Keratinocyte (primary cell): ENCODE data around the gene MAIP1. TPM values are rescaled to one million over a fixed set of nuclear protein-coding genes. Genes with fewer than 3 reads are reported as not detected.

Experiments used
- DNase-seq: peaks from one replicate; pipeline ENCODE4 v3.0.0-alpha.2; 2011; ENCODE audit warnings: low read depth, missing footprints, low spot score
- FAIRE-seq: peaks from 2 replicates; lab custom pipeline; 2011; peaks lifted over from hg19 to GRCh38; lab: Jason Lieb, UNC
- H2AFZ ChIP-seq: 2 replicates; pipeline ENCODE4 v1.6.0; 2012; ENCODE audit warnings: low read length, control low read depth, inconsistent platforms; ENCODE audit not compliant: control insufficient read depth
- H3K27ac ChIP-seq: 2 replicates; pipeline ENCODE4 v1.5.1; 2011; ENCODE audit warnings: low read length; ENCODE audit not compliant: control insufficient read depth, insufficient read depth
- H3K27me3 ChIP-seq: 3 replicates; pipeline ENCODE4 v1.6.0; 2011; ENCODE audit warnings: low read length; ENCODE audit not compliant: control insufficient read depth, insufficient read depth; ENCODE audit errors: extremely low read depth
- H3K36me3 ChIP-seq, 2 experiments: 2 replicates in 1 of 2; 3 replicates in 1 of 2; pipeline ENCODE4 v1.5.1; 2011; ENCODE audit warnings: low read length in 2 of 2, mild to moderate bottlenecking in 1 of 2; ENCODE audit not compliant: control insufficient read depth in 2 of 2, insufficient read depth in 2 of 2; ENCODE audit errors: extremely low read depth in 1 of 2
- H3K4me1 ChIP-seq: 3 replicates; pipeline ENCODE4 v1.5.1; 2011; ENCODE audit warnings: low read length; ENCODE audit not compliant: control insufficient read depth, insufficient read depth; ENCODE audit errors: extremely low read depth
- H3K4me2 ChIP-seq: 3 replicates; pipeline ENCODE4 v1.6.0; 2011; ENCODE audit warnings: low read depth, low read length; ENCODE audit not compliant: control insufficient read depth, insufficient read depth; ENCODE audit errors: extremely low read depth
- H3K4me3 ChIP-seq, 3 experiments: fragments of 200-600 bp in 1 of 3; sonication (generic) in 1 of 3; 2 replicates in 2 of 3; 3 replicates in 1 of 3; pipeline ENCODE4 v1.5.1; 2011 to 2016; ENCODE audit warnings: low read length in 3 of 3, mild to moderate bottlenecking in 3 of 3, control low read depth in 2 of 3, inconsistent platforms in 1 of 3, low read depth in 1 of 3, mixed read lengths in 1 of 3, mixed run types in 1 of 3, moderate library complexity in 1 of 3; ENCODE audit not compliant: control insufficient read depth in 2 of 3, insufficient read depth in 2 of 3; ENCODE audit errors: extremely low read depth in 1 of 3
- H3K79me2 ChIP-seq: 2 replicates; pipeline ENCODE4 v1.6.0; 2012; ENCODE audit warnings: low read length; ENCODE audit not compliant: control insufficient read depth, insufficient read depth
- H3K9ac ChIP-seq: 3 replicates; pipeline ENCODE4 v1.6.0; 2011; ENCODE audit warnings: low read length; ENCODE audit not compliant: control insufficient read depth, insufficient read depth; ENCODE audit errors: extremely low read depth
- H3K9me1 ChIP-seq: 3 replicates; pipeline ENCODE4 v1.6.0; 2011; ENCODE audit warnings: low read length; ENCODE audit not compliant: control insufficient read depth, insufficient read depth; ENCODE audit errors: extremely low read depth
- H3K9me3 ChIP-seq: 2 replicates; pipeline ENCODE4 v1.5.1; 2012; ENCODE audit warnings: low read depth, low read length; ENCODE audit not compliant: control insufficient read depth
- H4K20me1 ChIP-seq: 3 replicates; pipeline ENCODE4 v1.6.0; 2011; ENCODE audit warnings: low read length; ENCODE audit not compliant: control insufficient read depth, insufficient read depth; ENCODE audit errors: extremely low read depth
- EZH2 ChIP-seq: IDR thresholded peaks from one replicate; pipeline ENCODE4 v1.6.1; 2012; ENCODE audit warnings: inconsistent platforms, mild to moderate bottlenecking, low read length, moderate library complexity
- dilution Hi-C: fragments of 300-500 bp; cut with MboI; formaldehyde crosslinking; loops from one replicate; pipeline ENCODE4 v1.7.0; 2020; ENCODE audit warnings: low sequenced_read_pairs; ENCODE audit not compliant: extremely low pct_ligation_motif_present
- polyA plus RNA-seq, 5 experiments: library from polyadenylated mRNA; depleted of rRNA in 3 of 5; stranded (reverse) in 3 of 5; stranded (forward) in 1 of 5; unstranded in 1 of 5; fragments of >200 nt; gene quantifications; 1 replicate in 1 of 5; 2 replicates in 3 of 5; 3 replicates in 1 of 5; pipeline versions ENCODE4 v1.2.1 to v1.2.3, GENCODE V29; 2011 to 2012; ENCODE audit warnings: missing spikeins in 2 of 5, low read depth in 1 of 5, low replicate concordance in 1 of 5
- TF ChIP-seq, protein P1 (sequence below), 3 experiments: IDR thresholded peaks in 1 of 3; conservative IDR thresholded peaks in 1 of 3; optimal IDR thresholded peaks in 1 of 3; 2 replicates in 2 of 3; 3 replicates in 1 of 3; pipeline versions ENCODE3 to v1.5.1; 2011; ENCODE audit warnings: low read length in 3 of 3, mild to moderate bottlenecking in 3 of 3, moderate library complexity in 2 of 3, control low read depth in 1 of 3, inconsistent platforms in 1 of 3; ENCODE audit not compliant: insufficient read depth in 2 of 3; ENCODE audit errors: extremely low read depth in 1 of 3

Gene MAIP1
- polyA plus RNA-seq, 1 donor (not counting 4 experiments of a cell fraction or from before 2014, with no cell fraction given): 17.4 TPM

DNA sequence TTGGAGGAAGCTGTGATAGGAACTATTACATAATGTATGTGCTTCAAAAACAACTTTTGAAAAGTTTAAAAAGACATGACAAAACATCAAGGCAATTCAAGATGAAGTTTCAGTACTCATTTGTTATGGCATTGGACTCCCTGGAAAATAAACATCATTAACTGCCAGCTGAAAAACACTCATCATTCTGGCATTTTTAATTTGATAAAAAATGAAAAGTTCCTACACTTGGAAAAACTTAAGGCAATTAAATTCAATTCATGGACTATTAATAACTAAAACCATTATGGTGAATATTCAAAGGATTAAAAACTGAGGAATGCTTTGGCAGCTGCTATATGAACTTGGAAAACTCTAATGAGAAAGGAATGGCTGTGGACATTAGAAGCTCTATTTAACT lies 8.5 kb upstream of the MAIP1 start:
- Histone ChIP-seq H4K20me1 (no peaks in the 10 kb centered on the region), H3K9me1 (no peaks in the 10 kb centered on the region), H3K9ac (no peak overlapping the region), H3K27ac (no peak overlapping the region), H3K79me2 (peaks cover 27% of the 10 kb centered on the region), H3K36me3 (peaks cover 5 to 13% of the 10 kb centered on the region in 2 experiments), H3K4me1 (no peaks in the 10 kb centered on the region), H2AFZ (no peak overlapping the region), H3K4me2 (no peak overlapping the region), H3K4me3 (no peak overlapping the region), H3K9me3 (no peaks in the 10 kb centered on the region), H3K27me3 (no peaks in the 10 kb centered on the region)
- FAIRE-seq: no peak
- dilution Hi-C loops: no loop called here
- DNase-seq: no peak
- TF ChIP-seq, protein P1, sequence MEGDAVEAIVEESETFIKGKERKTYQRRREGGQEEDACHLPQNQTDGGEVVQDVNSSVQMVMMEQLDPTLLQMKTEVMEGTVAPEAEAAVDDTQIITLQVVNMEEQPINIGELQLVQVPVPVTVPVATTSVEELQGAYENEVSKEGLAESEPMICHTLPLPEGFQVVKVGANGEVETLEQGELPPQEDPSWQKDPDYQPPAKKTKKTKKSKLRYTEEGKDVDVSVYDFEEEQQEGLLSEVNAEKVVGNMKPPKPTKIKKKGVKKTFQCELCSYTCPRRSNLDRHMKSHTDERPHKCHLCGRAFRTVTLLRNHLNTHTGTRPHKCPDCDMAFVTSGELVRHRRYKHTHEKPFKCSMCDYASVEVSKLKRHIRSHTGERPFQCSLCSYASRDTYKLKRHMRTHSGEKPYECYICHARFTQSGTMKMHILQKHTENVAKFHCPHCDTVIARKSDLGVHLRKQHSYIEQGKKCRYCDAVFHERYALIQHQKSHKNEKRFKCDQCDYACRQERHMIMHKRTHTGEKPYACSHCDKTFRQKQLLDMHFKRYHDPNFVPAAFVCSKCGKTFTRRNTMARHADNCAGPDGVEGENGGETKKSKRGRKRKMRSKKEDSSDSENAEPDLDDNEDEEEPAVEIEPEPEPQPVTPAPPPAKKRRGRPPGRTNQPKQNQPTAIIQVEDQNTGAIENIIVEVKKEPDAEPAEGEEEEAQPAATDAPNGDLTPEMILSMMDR (optimal IDR thresholded peaks at IDR 0.05 in 1 of 3, IDR thresholded peaks at IDR 0.05 in 1 of 3, conservative IDR thresholded peaks at IDR 0.05 in 1 of 3; ENCODE audit: extremely low read depth in 1 of 3, insufficient read depth in 2 of 3, low read length in 3 of 3): no peak
- no peak for TF ChIP-seq EZH2

DNA sequence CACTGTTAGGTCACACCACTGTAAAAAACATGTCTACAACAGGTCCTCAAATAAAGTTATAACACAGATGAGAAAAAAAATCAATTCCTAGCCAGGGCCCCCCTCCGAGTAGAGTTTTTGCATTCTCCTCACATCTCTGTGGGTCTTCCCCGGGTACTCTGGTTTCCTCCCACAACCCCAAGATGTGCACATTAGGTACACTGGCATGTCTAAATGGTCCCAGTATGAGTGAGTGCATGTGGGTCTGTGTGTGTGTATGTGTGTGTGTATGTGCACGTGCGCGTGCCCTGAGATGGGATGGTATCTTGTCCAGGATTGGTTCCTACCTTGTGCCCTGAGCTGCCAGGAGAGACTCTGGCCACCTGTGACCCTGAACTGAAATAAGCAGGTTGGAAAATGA lies 5.0 kb upstream of the MAIP1 start:
- H3K4me3 ChIP-seq: no peak overlapping the region
- H3K79me2 ChIP-seq: peaks cover 48% of the 10 kb centered on the region
- no peak for FAIRE-seq

More for the DNA sequence above, 5.0 kb upstream of the MAIP1 start:
- peaks cover 0 to 13% of the 10 kb centered on the region in 2 experiments for H3K36me3 ChIP-seq
- H3K9me1 ChIP-seq: no peaks in the 10 kb centered on the region
- no peak for TF ChIP-seq EZH2
- TF ChIP-seq, protein P1 (optimal IDR thresholded peaks at IDR 0.05 in 1 of 3, IDR thresholded peaks at IDR 0.05 in 1 of 3, conservative IDR thresholded peaks at IDR 0.05 in 1 of 3; ENCODE audit: extremely low read depth in 1 of 3, insufficient read depth in 2 of 3, low read length in 3 of 3): no peak
- no peak for DNase-seq
- H3K27ac ChIP-seq: no peak overlapping the region
- H4K20me1 ChIP-seq: no peaks in the 10 kb centered on the region
- no peak overlapping the region for H3K9ac ChIP-seq
- H3K4me1 ChIP-seq: peaks cover 7% of the 10 kb centered on the region
- H3K4me2 ChIP-seq: no peak overlapping the region
- H3K27me3 ChIP-seq: no peaks in the 10 kb centered on the region
- no peaks in the 10 kb centered on the region for H3K9me3 ChIP-seq
- dilution Hi-C loops: no loop called here
- H2AFZ ChIP-seq: no peak overlapping the region
